Coronary artery (tissue), 2 donors: ENCODE results near the gene FOXN3.

Source experiments
- DNase-seq: peaks from one replicate; pipeline ENCODE4 v3.0.0-alpha.2; 2017; ENCODE audit warnings: low spot score
- H3K27ac ChIP-seq, 2 donors: fragments of 200-600 bp; sonication (generic); one replicate each; pipeline ENCODE4 v1.5.1; 2016 to 2019
- H3K4me3 ChIP-seq: fragments of 200-600 bp; sonication (generic); 2 replicates; pipeline ENCODE4 v1.5.1; 2016; ENCODE audit warnings: mild to moderate bottlenecking, moderate library complexity
- CTCF ChIP-seq: fragments of 200-600 bp; sonication (generic); IDR thresholded peaks from one replicate; pipeline ENCODE4 v1.5.1; 2019; ENCODE audit warnings: antibody characterized with exemption

FOXN3 gene

GRCh38 chr14:89384023-89384422 is 33.0 kb downstream of the FOXN3 start:
- Histone ChIP-seq H3K4me3 (no peak overlapping the region), H3K27ac (no peak overlapping the region)
- peak; percentile 52 for DNase-seq
- no peak for TF ChIP-seq CTCF

GRCh38 chr14:89382901-89383845 is 33.9 kb downstream of the FOXN3 start:
- no peak for TF ChIP-seq CTCF
- Histone ChIP-seq H3K4me3 (no peak overlapping the region), H3K27ac (no peak overlapping the region)
- DNase-seq, result peak; percentile 58

GRCh38 chr14:89382487-89382886 is 34.5 kb downstream of the FOXN3 start:
- peak; percentile 31 for DNase-seq
- TF ChIP-seq CTCF, result no peak
- H3K27ac ChIP-seq, result no peak overlapping the region
- H3K4me3 ChIP-seq, result no peak overlapping the region

GRCh38 chr14:89379891-89380820 is 36.9 kb downstream of the FOXN3 start:
- H3K4me3 ChIP-seq, result no peak overlapping the region
- peak; percentile 49 for DNase-seq
- no peak overlapping the region for H3K27ac ChIP-seq
- TF ChIP-seq CTCF, result no peak

GRCh38 chr14:89379006-89379405 is 38.0 kb downstream of the FOXN3 start:
- peak; percentile 53 for DNase-seq
- H3K27ac ChIP-seq, result peak overlapping the region in 1 of 2 donors; percentile 41
- no peak for TF ChIP-seq CTCF

GRCh38 chr14:89378119-89378518 is 38.9 kb downstream of the FOXN3 start:
- no peak for TF ChIP-seq CTCF
- DNase-seq, result peak; percentile 5
- Histone ChIP-seq H3K4me3 (no peak overlapping the region), H3K27ac (no peak overlapping the region)

More at GRCh38 chr14:89379006-89379405, 38.0 kb downstream of the FOXN3 start:
- no peak overlapping the region for H3K4me3 ChIP-seq
